ENCODE results near the gene FBXO24.

GRCh38 chr7:100563100-100563564 is 23.0 kb upstream of the FBXO24 start:
- TF ChIP-seq, protein P1, sequence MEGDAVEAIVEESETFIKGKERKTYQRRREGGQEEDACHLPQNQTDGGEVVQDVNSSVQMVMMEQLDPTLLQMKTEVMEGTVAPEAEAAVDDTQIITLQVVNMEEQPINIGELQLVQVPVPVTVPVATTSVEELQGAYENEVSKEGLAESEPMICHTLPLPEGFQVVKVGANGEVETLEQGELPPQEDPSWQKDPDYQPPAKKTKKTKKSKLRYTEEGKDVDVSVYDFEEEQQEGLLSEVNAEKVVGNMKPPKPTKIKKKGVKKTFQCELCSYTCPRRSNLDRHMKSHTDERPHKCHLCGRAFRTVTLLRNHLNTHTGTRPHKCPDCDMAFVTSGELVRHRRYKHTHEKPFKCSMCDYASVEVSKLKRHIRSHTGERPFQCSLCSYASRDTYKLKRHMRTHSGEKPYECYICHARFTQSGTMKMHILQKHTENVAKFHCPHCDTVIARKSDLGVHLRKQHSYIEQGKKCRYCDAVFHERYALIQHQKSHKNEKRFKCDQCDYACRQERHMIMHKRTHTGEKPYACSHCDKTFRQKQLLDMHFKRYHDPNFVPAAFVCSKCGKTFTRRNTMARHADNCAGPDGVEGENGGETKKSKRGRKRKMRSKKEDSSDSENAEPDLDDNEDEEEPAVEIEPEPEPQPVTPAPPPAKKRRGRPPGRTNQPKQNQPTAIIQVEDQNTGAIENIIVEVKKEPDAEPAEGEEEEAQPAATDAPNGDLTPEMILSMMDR (IDR thresholded peaks at IDR 0.05) = no peak
- TF ChIP-seq POLR2A (IDR thresholded peaks at IDR 0.05) = no peak
- TF ChIP-seq POLR2AphosphoS5 (IDR thresholded peaks at IDR 0.05) = no peak

Data from prostate gland (tissue), 2 donors.